ENCODE data around the gene HPSE2. TPM values are rescaled to one million over a fixed set of nuclear protein-coding genes. Genes with fewer than 3 reads are reported as not detected.

Gene HPSE2
- total and polyA plus RNA-seq, 2 of the 8 experiments (the other 6 are each of a cell fraction or from before 2014, with no cell fraction given) = 0.41 to 0.58 TPM

DNA sequence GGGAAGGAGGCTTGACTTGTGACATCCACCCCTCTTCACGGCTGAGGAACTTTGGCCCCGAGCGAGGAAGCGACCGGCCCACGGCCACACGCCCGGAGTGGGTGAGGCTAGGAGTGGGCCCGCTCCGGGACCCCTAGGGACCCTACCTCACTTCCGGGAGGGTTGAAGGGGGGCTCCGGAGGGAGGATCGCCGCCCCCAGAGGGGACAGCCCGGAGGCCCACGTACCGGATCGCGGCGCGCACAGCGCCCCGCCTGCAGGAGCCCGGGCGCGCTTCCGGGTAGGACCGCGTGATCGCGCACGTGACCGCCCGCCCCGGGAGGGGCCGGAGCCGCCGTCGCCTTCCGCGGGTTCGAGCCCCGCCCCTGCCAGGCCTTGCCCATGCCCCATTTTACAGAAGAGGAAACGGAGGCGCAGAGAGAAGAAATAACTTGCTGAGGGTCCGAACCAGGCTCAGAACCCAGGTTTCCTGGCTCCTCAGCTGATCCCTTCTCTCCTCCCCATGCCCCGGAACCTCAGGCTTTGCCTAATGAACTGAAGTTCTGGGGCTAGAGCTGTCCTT is 788.9 kb downstream of the HPSE2 start, which contains the start of gene HPS1 (continued):
- TF ChIP-seq RBBP5 (IDR thresholded peaks at IDR 0.05; ENCODE audit: borderline replicate concordance, low read depth, low read length) (peak; percentile 45; the same call in 1 of the 2 replicates), KDM4A (IDR thresholded peaks at IDR 0.05; ENCODE audit: low read depth, low read length, severe bottlenecking) (peak; percentile 65), ASH2L (IDR thresholded peaks at IDR 0.05; ENCODE audit: low read length) (peak; percentile 93), KDM1A (IDR thresholded peaks at IDR 0.05; ENCODE audit: borderline replicate concordance, low read length) (peak; percentile 94), BRCA1 (IDR thresholded peaks at IDR 0.05; ENCODE audit: low read depth, low read length) (no peak), FOSL1 (IDR thresholded peaks at IDR 0.05; ENCODE audit: insufficient read depth, low read depth, low read length) (no peak), SIRT6 (IDR thresholded peaks at IDR 0.05; ENCODE audit: low read length) (no peak), SP4 (IDR thresholded peaks at IDR 0.05; ENCODE audit: low read length) (peak; percentile 68; the same call in 1 of the 2 replicates), SRF (IDR thresholded peaks at IDR 0.05; ENCODE audit: low read depth, low read length) (no peak), POLR2A (IDR thresholded peaks at IDR 0.05; ENCODE audit: control extremely low read depth in 1 of 2, low read depth in 2 of 2, low read length in 2 of 2) (peak in 1 of 2 experiments; percentile 75; a peak in 2 of 3 replicates), TAF1 (IDR thresholded peaks at IDR 0.05; ENCODE audit: low read depth, low read length) (peak; percentile 58; the same call in 1 of the 2 replicates), TBP (IDR thresholded peaks at IDR 0.05; ENCODE audit: low read depth, low read length) (no peak), TCF12 (IDR thresholded peaks at IDR 0.05; ENCODE audit: low read depth, low read length) (peak; percentile 65; the same call in 1 of the 2 replicates), CREB1 (IDR thresholded peaks at IDR 0.05) (peak; percentile 48; the same call in 1 of the 2 replicates), RFX5 (IDR thresholded peaks at IDR 0.05; ENCODE audit: borderline replicate concordance, low read depth, low read length) (no peak), POU5F1 (IDR thresholded peaks at IDR 0.05; ENCODE audit: low read depth, low read length) (no peak), KDM5A (IDR thresholded peaks at IDR 0.05; ENCODE audit: low read length) (0 out of 2 replicates have a peak, but pooled peaks have one; percentile 16), NRF1 (IDR thresholded peaks at IDR 0.05; ENCODE audit: low read depth, low read length) (no peak)
- TF ChIP-seq, protein P1, sequence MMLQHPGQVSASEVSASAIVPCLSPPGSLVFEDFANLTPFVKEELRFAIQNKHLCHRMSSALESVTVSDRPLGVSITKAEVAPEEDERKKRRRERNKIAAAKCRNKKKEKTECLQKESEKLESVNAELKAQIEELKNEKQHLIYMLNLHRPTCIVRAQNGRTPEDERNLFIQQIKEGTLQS (IDR thresholded peaks at IDR 0.05; ENCODE audit: insufficient read depth, low read depth, low read length) = peak; percentile 94
- TF ChIP-seq, protein P2, sequence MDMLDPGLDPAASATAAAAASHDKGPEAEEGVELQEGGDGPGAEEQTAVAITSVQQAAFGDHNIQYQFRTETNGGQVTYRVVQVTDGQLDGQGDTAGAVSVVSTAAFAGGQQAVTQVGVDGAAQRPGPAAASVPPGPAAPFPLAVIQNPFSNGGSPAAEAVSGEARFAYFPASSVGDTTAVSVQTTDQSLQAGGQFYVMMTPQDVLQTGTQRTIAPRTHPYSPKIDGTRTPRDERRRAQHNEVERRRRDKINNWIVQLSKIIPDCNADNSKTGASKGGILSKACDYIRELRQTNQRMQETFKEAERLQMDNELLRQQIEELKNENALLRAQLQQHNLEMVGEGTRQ (IDR thresholded peaks at IDR 0.05; ENCODE audit: low read length) = peak; percentile 99
- TF ChIP-seq, protein P3, sequence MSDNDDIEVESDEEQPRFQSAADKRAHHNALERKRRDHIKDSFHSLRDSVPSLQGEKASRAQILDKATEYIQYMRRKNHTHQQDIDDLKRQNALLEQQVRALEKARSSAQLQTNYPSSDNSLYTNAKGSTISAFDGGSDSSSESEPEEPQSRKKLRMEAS (IDR thresholded peaks at IDR 0.05) = peak; percentile 76

Measured in H1 (cell line).